K562 (cell line): ENCODE results near the gene TPBGL. TPM values are rescaled to one million over a fixed set of nuclear protein-coding genes. Genes with fewer than 3 reads are reported as not detected.
A peak's percentile ranks its signal among the peaks of the same experiment; 100 is the strongest.

ENCODE experiments used
- ETV1 ChIP-seq: fragments of 450-650 bp; conservative IDR thresholded peaks from 2 replicates; pipeline ENCODE4 v1.6.1; 2016; ENCODE audit warnings: missing genetic modification characterization, control low read depth, low read depth, missing compliant biosample characterization
- GABPA ChIP-seq: fragments of 200-800 bp; sonication (Bioruptor generic); conservative IDR thresholded peaks from 2 replicates; pipeline ENCODE4 v1.6.1; 2016; ENCODE audit warnings: low read depth, missing genetic modification characterization, missing compliant biosample characterization
- MAFF ChIP-seq: IDR thresholded peaks from 2 replicates; pipeline ENCODE4 v1.6.1; 2012; ENCODE audit warnings: low read length, improper control_type of control experiment
- TEAD1 ChIP-seq, 2 experiments: fragments of 450-650 bp in 1 of 2; sonication (generic) in 1 of 2; formaldehyde crosslinking; IDR thresholded peaks; 2 replicates each; pipeline versions ENCODE4 v1.4.0 to v1.8.0; 2020 to 2022; ENCODE audit warnings: mild to moderate bottlenecking in 2 of 2, missing genetic modification reagents in 1 of 2
- polyA plus RNA-seq, 8 experiments: library from polyadenylated mRNA; depleted of rRNA in 4 of 8; stranded (reverse) in 5 of 8; unstranded in 3 of 8; fragments of >200 nt; fragmentation: Nextera tagmentation in 2 of 8; fragmentation: Illumina TruSeq in 1 of 8; extraction: Ambion mirVana in 2 of 8; extraction: Trizol in 1 of 8; gene quantifications; 2 replicates each; pipeline versions ENCODE4 v1.2.1 to v1.2.3, GENCODE V29; 2011 to 2014; ENCODE audit warnings: inconsistent platforms in 1 of 8, missing spikeins in 1 of 8
- total RNA-seq, 7 experiments: library from RNA; depleted of rRNA in 6 of 7; stranded (reverse); fragments of >200 nt in 6 of 7; fragmentation: Illumina TruSeq in 2 of 7; extraction: Trizol in 2 of 7; gene quantifications; 2 replicates each; pipeline versions ENCODE4 v1.2.1 to v1.2.3, GENCODE V29; 2011 to 2021; ENCODE audit warnings: low replicate concordance in 1 of 7
- TF ChIP-seq, protein P1 (sequence below): fragments of 450-650 bp; conservative IDR thresholded peaks from 2 replicates; pipeline ENCODE4 v1.6.1; 2016; ENCODE audit warnings: missing genetic modification characterization, low read depth, mild to moderate bottlenecking, control low read depth, missing compliant biosample characterization
- TF ChIP-seq, protein P2 (sequence below): fragments of 200-800 bp; sonication (Bioruptor generic); IDR thresholded peaks from 2 replicates; pipeline ENCODE4 v1.6.1; 2016; ENCODE audit warnings: missing genetic modification characterization, missing compliant biosample characterization
- TF ChIP-seq, protein P3 (sequence below): fragments of 450-650 bp; IDR thresholded peaks from 2 replicates; pipeline ENCODE4 v1.7.0; 2016; ENCODE audit warnings: borderline replicate concordance

The TPBGL gene
- total and polyA plus RNA-seq, 9 of the 15 experiments (the other 6 are each of a cell fraction or from before 2014, with no cell fraction given): 0.04 to 0.11 (median 0.06) TPM; not detected in 6

DNA sequence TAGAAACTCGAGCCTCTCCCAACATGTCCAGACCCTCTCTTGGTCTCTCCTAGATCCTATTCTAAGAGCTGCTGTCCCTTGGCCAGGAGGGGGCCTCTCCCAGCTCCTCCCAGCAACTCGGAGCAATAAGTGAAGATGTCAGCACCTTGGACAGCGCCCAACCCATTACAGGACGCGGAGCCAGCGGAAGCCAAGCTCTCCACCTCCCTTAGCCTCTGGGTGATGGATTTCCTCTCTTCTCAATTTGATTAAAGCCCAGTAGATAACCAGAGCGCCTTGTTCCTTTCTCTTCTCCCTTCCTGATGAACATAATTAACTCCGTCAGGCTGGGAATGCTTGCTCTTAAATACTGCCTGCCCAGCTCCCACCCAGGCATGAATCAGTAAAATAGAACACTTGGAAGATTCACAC is 26.2 kb upstream of the TPBGL start (continued):
- TF ChIP-seq GABPA (tag) (0 out of 2 replicates have a peak, but pooled peaks have one; percentile 34), ETV1 (tag) (peak; percentile 40), MAFF (no peak), TEAD1 (CRISPR knock-in tag; IDR thresholded peaks at IDR 0.05) (peak in 1 of 2 experiments; percentile 83; a peak in 2 of 4 replicates)
- TF ChIP-seq, protein P1, sequence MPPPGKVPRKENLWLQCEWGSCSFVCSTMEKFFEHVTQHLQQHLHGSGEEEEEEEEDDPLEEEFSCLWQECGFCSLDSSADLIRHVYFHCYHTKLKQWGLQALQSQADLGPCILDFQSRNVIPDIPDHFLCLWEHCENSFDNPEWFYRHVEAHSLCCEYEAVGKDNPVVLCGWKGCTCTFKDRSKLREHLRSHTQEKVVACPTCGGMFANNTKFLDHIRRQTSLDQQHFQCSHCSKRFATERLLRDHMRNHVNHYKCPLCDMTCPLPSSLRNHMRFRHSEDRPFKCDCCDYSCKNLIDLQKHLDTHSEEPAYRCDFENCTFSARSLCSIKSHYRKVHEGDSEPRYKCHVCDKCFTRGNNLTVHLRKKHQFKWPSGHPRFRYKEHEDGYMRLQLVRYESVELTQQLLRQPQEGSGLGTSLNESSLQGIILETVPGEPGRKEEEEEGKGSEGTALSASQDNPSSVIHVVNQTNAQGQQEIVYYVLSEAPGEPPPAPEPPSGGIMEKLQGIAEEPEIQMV (tag): peak; percentile 51; the same call in 1 of the 2 replicates
- TF ChIP-seq, protein P2, sequence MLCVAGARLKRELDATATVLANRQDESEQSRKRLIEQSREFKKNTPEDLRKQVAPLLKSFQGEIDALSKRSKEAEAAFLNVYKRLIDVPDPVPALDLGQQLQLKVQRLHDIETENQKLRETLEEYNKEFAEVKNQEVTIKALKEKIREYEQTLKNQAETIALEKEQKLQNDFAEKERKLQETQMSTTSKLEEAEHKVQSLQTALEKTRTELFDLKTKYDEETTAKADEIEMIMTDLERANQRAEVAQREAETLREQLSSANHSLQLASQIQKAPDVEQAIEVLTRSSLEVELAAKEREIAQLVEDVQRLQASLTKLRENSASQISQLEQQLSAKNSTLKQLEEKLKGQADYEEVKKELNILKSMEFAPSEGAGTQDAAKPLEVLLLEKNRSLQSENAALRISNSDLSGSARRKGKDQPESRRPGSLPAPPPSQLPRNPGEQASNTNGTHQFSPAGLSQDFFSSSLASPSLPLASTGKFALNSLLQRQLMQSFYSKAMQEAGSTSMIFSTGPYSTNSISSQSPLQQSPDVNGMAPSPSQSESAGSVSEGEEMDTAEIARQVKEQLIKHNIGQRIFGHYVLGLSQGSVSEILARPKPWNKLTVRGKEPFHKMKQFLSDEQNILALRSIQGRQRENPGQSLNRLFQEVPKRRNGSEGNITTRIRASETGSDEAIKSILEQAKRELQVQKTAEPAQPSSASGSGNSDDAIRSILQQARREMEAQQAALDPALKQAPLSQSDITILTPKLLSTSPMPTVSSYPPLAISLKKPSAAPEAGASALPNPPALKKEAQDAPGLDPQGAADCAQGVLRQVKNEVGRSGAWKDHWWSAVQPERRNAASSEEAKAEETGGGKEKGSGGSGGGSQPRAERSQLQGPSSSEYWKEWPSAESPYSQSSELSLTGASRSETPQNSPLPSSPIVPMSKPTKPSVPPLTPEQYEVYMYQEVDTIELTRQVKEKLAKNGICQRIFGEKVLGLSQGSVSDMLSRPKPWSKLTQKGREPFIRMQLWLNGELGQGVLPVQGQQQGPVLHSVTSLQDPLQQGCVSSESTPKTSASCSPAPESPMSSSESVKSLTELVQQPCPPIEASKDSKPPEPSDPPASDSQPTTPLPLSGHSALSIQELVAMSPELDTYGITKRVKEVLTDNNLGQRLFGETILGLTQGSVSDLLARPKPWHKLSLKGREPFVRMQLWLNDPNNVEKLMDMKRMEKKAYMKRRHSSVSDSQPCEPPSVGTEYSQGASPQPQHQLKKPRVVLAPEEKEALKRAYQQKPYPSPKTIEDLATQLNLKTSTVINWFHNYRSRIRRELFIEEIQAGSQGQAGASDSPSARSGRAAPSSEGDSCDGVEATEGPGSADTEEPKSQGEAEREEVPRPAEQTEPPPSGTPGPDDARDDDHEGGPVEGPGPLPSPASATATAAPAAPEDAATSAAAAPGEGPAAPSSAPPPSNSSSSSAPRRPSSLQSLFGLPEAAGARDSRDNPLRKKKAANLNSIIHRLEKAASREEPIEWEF (CRISPR knock-in tag): no peak
- TF ChIP-seq, protein P3, sequence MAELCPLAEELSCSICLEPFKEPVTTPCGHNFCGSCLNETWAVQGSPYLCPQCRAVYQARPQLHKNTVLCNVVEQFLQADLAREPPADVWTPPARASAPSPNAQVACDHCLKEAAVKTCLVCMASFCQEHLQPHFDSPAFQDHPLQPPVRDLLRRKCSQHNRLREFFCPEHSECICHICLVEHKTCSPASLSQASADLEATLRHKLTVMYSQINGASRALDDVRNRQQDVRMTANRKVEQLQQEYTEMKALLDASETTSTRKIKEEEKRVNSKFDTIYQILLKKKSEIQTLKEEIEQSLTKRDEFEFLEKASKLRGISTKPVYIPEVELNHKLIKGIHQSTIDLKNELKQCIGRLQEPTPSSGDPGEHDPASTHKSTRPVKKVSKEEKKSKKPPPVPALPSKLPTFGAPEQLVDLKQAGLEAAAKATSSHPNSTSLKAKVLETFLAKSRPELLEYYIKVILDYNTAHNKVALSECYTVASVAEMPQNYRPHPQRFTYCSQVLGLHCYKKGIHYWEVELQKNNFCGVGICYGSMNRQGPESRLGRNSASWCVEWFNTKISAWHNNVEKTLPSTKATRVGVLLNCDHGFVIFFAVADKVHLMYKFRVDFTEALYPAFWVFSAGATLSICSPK: no peak
